Measurements from ENCODE around the gene BCAR1.

DNA sequence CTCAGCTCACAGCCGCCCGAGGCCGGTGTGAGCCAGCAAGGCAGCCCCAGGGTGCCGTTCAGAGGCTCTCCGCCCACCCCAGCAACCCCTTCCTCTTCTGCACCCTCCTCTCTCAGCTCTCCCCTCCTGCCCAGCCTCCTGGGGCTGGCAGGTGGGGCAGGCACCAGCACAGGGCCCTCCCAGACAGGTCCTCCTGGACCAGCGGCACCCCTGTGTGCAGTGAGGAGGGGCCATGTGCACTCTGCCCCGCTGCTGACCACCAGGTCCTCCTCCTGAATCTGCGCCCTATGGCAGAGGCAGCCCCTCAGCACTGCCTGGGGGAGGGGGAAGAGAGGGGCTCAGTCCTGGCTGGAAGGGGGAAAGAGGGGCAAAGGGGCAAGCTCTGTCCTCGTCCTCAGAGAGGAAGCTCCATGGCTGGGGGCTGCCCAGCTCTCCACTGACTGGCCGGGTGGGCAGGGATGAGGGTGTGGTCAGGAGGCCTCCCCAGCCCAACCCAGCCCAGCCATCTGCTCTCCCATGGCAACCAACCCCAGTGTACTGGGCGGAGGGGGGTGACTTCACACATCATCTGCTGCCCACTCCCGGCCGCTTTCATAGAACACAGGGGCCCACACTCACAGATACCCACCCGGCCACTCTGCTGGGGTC lies 5.4 kb upstream of the BCAR1 start:
- no peak for TF ChIP-seq SUZ12 (IDR thresholded peaks at IDR 0.05; ENCODE audit: extremely low read depth, insufficient read depth, insufficient read length)
- TF ChIP-seq YY1 (IDR thresholded peaks at IDR 0.05; ENCODE audit: insufficient read depth, insufficient read length): no peak
- TF ChIP-seq ZNF274 (IDR thresholded peaks at IDR 0.05; ENCODE audit: low read depth, low read length): no peak

Measured in NT2/D1 (cell line).